Keratinocyte (primary cell): ENCODE measurements around the gene EIF2S1.

Experiments used
- EZH2 ChIP-seq: IDR thresholded peaks from one replicate; pipeline ENCODE4 v1.6.1; 2012; ENCODE audit warnings: inconsistent platforms, mild to moderate bottlenecking, low read length, moderate library complexity
- TF ChIP-seq, protein P1 (sequence below), 3 experiments: IDR thresholded peaks in 1 of 3; conservative IDR thresholded peaks in 1 of 3; optimal IDR thresholded peaks in 1 of 3; 2 replicates in 2 of 3; 3 replicates in 1 of 3; pipeline versions ENCODE3 to v1.5.1; 2011; ENCODE audit warnings: low read length in 3 of 3, mild to moderate bottlenecking in 3 of 3, moderate library complexity in 2 of 3, control low read depth in 1 of 3, inconsistent platforms in 1 of 3; ENCODE audit not compliant: insufficient read depth in 2 of 3; ENCODE audit errors: extremely low read depth in 1 of 3

DNA sequence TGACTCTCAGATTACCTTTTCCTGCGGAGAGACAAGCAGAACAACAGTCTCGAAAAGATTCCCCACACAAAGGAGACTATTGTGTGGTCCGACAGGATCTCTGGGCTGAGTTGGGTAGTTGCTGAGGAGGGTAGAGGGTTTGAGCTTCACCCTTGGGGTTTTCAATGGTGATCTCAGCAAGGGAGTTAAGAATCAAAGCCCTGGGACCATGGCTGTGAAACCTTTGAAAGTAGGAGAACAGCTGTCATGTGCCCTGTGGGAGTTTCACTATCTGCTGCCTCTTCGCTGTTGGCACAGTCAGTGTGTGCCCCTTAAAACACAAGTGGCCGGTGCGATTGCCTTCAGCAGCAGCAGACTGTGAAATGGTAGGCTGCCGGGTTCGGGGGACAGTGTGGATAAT, 66.0 kb downstream of the EIF2S1 start:
- TF ChIP-seq, protein P1, sequence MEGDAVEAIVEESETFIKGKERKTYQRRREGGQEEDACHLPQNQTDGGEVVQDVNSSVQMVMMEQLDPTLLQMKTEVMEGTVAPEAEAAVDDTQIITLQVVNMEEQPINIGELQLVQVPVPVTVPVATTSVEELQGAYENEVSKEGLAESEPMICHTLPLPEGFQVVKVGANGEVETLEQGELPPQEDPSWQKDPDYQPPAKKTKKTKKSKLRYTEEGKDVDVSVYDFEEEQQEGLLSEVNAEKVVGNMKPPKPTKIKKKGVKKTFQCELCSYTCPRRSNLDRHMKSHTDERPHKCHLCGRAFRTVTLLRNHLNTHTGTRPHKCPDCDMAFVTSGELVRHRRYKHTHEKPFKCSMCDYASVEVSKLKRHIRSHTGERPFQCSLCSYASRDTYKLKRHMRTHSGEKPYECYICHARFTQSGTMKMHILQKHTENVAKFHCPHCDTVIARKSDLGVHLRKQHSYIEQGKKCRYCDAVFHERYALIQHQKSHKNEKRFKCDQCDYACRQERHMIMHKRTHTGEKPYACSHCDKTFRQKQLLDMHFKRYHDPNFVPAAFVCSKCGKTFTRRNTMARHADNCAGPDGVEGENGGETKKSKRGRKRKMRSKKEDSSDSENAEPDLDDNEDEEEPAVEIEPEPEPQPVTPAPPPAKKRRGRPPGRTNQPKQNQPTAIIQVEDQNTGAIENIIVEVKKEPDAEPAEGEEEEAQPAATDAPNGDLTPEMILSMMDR (optimal IDR thresholded peaks at IDR 0.05 in 1 of 3, IDR thresholded peaks at IDR 0.05 in 1 of 3, conservative IDR thresholded peaks at IDR 0.05 in 1 of 3; ENCODE audit: extremely low read depth in 1 of 3, insufficient read depth in 2 of 3, low read length in 3 of 3): no peak
- TF ChIP-seq EZH2: no peak
